Eye (tissue), 1 donor: ENCODE results near the gene CTNNA2.

Experiments
- DNase-seq: peaks from one replicate; pipeline ENCODE4 v3.0.0-alpha.2; 2015

The CTNNA2 gene

DNA sequence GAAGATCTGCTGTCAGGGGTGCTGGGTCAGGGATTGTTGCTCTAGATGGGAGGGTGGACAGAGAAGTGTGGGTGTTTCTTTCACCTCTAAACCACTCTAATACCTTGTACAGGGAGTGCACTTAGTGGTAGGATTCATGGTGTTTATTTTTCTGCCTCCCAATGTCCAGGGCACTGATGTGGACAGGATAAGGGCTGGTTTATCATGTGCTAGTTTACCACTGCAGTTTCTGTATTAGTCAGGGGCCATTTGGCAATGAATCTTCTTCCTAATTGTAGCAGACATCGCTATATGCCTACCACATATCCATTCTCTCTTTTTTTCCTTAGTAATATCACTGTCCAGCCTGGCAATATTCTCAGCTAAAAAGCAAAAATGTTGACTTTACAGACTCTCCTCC is 842.0 kb downstream of the CTNNA2 start:
- DNase-seq = no peak

DNA sequence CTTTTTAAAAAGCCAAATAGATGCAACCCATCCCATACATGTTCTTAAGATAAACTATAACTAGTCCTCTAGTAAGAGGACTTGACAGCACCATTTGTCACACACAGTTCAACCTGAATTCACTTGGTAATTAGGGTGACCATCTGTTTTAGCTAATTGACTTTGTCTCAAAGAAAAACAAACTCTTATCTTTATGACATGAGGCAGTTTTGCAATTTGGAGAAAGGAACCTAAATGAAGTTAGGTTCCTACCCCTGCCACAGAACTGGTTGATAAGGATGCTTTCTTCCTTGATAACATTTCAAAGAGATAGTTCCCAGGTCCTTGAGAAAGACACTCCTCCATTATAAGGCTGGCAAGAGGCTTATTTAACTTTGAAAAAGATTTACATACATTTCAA is 849.1 kb downstream of the CTNNA2 start:
- DNase-seq = no peak

- no peak for DNase-seq
These were observed 850.5 kb downstream of the CTNNA2 start for GRCh38 chr2:80363330-80363729.

- no peak for DNase-seq
These were observed 851.0 kb downstream of the CTNNA2 start for GRCh38 chr2:80363791-80364349.

DNA sequence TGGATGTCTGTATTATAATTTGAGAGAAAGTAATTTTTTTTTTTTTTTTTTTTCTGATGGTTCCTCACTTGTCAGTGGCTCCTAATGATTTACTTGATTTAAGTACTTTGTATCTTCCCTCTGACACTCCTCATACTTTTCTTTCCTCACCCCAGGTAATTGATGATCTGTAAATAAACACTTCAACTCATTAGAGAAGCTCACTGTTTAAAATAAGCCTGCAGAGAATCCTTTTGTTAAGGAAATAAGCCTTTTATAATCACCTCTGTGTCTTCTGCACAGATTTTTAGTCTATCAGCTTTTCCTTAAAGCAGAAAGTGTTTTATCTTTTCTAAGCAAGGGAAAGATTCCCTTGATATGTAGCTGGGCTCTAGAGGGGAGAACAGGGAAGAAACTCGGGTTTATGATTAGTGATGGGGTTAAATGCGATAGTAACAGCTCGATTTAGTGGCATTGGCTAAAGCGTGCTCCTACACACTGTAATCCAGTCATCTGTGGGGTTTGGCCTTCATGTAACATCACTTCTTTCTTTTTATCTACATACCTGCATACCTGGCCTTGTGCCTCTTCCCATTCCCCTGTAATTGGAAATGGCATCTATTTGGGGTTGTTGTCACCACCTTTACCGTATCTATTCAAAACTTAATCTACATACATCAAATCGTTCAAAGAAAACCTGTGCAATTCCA is 851.8 kb downstream of the CTNNA2 start:
- DNase-seq = no peak

DNA sequence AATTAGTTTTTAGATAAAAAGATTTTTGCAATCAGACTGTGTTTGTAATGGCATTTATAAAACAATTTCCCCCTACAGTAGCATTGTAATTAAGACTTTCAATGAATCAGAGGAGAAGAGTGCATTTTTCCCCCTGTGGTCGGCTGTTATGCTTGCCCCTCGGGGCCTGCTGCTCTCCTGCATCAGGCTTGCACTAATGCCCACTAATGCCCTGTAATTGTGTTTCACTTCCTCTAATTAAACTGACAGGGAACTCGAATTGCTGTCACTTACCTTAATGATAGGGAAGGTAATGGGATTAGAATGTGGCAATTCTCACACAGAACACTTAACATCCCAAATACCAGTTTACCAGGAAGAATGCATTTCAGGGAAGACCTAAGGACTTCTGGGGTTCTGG is 852.9 kb downstream of the CTNNA2 start:
- peak; percentile 55 for DNase-seq

DNA sequence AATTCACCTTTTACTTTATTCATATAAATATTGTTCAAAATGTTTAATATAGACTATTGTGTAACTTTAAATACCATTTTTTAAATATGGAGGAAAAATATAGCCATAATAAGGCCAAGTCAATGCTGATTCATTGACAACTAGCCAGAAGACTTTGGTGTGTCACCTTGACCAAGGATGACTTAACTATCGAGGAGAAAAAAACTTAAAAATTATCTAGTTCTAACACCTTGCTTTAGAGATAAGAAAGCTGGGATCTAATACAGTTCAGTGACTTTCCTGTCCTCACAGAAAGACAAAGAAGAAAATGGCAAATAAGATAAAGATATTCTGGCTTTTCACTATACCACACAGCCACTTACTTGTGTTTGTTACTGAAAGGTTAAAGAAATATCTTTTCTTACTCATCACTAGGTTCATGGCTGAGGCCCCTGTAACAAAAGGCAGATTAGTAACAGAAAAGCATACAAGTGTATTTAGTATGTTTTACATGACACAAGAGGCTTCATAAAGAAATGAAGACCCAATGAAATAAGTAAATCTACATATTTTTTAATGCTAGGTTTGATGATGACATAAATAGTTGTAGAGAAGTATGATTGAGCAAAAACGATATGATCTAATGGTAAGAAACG is 857.6 kb downstream of the CTNNA2 start:
- no peak for DNase-seq

DNA sequence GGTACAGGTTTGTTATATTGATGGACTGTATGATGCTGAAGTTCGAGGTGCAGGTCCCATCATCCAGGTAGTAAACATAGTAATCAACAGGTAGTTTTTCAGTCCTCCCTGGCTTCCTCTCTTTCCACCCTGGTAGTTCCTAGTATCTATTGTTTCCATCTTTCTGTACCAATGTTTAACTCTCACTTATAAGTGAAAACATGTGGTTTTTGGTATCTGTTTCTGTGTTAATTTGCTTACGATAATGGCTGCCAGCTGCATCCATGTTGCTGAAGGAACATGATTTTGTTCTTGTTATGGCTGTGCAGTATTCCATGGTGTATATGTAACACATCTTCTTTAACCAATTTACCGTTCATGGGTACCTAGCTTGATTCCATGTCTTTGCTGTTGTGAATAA is 861.3 kb downstream of the CTNNA2 start:
- no peak for DNase-seq

- DNase-seq = no peak
These were observed 864.2 kb downstream of the CTNNA2 start for GRCh38 chr2:80377071-80377470.

GRCh38 chr2:80380736-80381135 is 867.9 kb downstream of the CTNNA2 start:
- no peak for DNase-seq

GRCh38 chr2:80381666-80382065 is 868.8 kb downstream of the CTNNA2 start:
- no peak for DNase-seq

DNA sequence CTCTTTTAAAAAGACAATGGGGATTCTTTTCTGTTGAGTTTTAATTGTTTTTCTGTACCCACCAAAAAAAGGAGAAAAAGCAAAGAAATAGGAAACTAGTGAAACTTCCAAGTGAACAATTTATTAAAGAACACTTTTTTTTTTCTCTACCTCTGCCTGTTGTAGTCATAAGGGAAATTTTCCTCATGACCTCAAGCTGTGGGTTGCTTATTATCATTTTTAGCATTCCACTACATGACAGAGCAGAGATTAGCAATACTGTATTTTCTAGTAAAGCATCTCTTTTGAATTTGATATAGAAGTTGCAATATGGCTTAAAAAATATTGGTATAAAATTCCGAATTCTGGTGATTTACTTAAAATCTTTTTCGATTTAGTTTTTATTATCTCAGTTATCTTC is 879.6 kb downstream of the CTNNA2 start:
- DNase-seq = no peak

GRCh38 chr2:80393991-80394390 is 881.1 kb downstream of the CTNNA2 start:
- no peak for DNase-seq

DNA sequence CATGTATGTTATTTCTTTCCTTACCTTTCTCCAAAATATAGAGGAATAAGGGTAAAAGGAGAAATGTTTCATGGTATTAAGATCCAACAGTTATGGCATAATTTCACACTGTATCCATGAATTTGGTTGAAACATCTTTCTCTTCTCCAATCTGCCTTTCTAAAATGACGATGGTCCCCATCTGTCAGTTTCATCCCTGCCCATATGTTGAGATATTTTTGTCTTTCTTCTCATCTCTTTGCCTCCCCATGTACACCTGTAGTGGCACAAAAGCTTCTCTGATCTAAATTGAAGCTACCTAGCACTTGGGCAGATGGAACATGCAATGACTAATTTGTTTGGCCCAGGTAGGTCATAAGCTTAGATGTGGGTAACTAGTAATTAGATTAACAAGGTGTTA is 882.4 kb downstream of the CTNNA2 start:
- DNase-seq = no peak

- DNase-seq = no peak
These were observed 883.4 kb downstream of the CTNNA2 start for GRCh38 chr2:80396276-80396675.

- DNase-seq = no peak
These were observed 890.2 kb downstream of the CTNNA2 start for GRCh38 chr2:80403081-80403480.

DNA sequence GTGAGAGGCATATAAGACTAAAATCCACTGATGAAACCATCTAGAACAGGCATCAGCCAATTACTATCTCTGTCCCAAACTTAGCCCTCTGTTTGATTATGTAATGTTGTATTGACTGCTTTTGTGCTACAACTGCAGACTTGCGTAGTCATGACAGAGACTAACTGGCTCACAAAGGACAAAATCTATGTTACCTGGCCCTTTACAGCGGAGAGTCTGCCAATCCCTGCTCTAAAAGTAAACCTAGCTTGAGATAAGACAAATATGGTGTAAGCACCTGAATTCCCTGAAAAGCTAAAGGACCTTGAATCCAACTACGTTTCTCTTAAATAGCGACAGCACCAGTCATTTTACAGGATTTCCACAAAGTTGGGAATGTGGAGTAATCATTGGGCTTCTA is 894.5 kb downstream of the CTNNA2 start:
- no peak for DNase-seq

- DNase-seq = no peak
These were observed 897.5 kb downstream of the CTNNA2 start for GRCh38 chr2:80410346-80410745.

DNA sequence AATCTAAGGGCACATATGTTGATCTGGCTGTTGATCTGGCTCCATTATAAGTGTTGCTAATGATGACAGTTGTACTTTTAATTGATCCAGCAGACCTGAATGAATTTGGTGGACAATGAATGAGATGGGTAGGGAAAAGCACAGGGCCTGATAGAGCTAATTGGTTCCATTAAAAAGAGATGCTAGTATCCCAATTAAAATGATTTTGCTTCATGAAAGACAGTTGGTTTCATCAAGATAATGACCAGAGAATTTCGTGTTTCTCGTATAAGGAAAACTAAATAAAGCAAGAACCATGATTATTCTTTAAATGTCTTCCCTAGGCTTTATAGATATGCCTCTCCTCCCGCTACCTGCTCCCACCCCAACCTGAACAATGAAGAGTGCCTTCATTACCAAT is 900.3 kb downstream of the CTNNA2 start:
- DNase-seq = peak; percentile 86

DNA sequence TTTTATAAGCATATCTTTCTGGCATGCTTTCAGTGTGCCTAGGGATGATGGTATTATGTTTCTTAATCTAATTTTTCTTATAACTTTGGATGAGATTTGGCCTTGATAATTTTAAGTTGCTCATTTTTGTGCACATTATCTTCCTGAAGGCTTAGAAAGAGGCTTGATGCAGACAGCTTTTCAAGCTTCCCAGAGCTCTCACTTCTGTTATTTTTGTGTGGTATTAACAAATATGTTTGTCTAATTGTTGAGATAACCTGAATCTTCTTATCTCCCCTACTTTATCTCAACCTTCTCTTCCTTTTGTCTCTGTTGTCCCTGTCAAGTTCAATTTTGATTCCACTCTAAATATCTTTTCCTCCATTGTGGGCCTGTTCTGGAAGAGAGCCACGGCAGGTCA is 904.9 kb downstream of the CTNNA2 start:
- DNase-seq = no peak

- no peak for DNase-seq
These were observed 907.8 kb downstream of the CTNNA2 start for GRCh38 chr2:80420530-80421208.

- DNase-seq = no peak
These were observed 916.4 kb downstream of the CTNNA2 start for GRCh38 chr2:80429251-80429650.

GRCh38 chr2:80437959-80438358 is 925.1 kb downstream of the CTNNA2 start:
- no peak for DNase-seq

DNA sequence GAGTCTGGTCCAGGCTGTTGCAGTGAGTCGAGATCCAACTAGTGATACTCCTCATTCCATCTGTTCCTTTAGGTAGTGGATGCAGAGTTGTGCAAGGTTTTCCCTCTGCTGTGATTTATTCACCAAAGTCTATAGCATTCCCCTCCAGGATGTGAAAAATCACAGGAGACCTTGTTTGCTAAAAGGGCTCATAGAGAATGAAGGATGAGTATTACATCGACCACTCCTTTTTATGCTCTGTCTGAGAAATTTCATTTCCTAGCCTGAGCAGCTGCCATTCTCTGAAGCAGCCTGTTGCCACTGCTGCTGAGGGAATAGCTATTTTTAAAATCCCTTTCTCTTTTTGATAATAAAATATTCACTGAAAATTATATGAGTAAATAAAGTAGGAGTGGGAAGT is 925.8 kb downstream of the CTNNA2 start:
- DNase-seq = no peak
